ENCODE measurements around the gene EXOC4. TPM values are rescaled to one million over a fixed set of nuclear protein-coding genes. Genes with fewer than 3 reads are reported as not detected.
"Not testable (repeated sequence)": the region's sequence is repeated elsewhere in the genome, so short reads cannot be mapped to it uniquely, and the experiment has no call there.

Gene EXOC4
- total RNA-seq, 1 donor from 2014 or later = 30.8 TPM

DNA sequence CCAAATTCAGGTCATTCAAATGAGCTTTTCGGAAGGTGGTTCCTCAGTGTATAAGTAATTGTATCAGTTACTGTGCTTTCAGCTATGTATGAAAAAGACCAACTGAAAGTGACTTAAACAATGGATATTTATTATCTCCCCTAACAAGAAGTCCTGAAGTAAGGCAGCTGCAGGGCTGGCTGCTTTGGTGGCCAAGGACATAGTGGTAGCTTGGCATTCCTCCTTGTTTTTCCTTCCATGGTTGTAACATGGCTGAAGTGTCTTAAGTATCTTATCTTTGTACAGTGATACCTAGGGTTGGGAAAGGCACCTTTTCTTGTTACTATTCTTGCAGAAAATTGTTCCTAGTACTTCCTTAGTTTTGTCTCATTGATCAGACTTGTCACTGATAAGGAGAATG is 21.4 kb downstream of the EXOC4 start:
- intact Hi-C loops (cut with DNase I) = no loop called here
- DNase-seq (ENCODE audit: low spot score) = no peak

DNA sequence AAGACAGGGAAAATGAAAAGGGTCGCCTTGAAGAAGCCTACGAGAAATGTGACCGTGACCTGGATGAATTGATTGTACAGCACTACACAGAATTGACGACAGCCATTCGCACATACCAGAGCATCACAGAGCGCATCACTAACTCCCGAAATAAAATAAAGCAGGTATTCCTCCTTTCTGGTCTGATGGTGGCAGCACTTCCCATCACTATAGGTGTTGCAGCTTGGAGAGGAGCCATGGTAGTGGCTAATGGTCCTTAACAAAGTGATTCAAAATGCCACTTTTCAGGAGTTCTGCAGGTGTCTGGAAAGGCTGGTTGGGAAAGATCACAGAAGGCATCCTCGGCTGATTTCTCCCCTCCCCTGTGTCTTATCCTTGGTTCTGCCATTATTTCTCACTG is 22.1 kb downstream of the EXOC4 start:
- intact Hi-C loops (cut with DNase I) = no loop called here
- no peak for DNase-seq (ENCODE audit: low spot score)

- intact Hi-C loops (cut with DNase I) = no loop called here
Observed at GRCh38 chr7:133275446-133276095, 22.7 kb downstream of the EXOC4 start.

GRCh38 chr7:133278975-133279374 is 26.1 kb downstream of the EXOC4 start:
- intact Hi-C loops (cut with DNase I); DNase-seq (ENCODE audit: low spot score): not testable (repeated sequence)

More at GRCh38 chr7:133275446-133276095, 22.7 kb downstream of the EXOC4 start:
- DNase-seq (ENCODE audit: low spot score) = no peak

- no peak for DNase-seq (ENCODE audit: low spot score)
- intact Hi-C loops (cut with DNase I) = no loop called here
Observed at GRCh38 chr7:133282094-133282493, 29.2 kb downstream of the EXOC4 start.

DNA sequence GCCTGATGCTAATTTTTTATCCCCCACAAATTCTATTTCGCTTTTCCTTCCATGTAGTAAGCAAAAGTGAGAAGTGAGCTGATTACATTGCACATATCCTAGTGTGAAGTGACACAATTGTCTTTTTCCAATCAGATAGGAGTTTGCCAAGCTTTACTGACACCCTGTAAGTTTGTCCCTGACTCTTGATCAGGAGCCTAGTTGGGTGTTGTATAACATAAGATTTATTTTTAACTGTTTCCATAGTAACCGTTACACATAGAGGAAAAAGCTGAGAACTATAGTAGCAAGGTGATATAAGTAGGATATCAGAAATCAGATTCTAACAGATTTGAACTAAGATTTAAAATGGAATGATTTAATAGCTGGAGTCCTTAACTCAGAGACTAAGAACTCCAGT is 31.2 kb downstream of the EXOC4 start:
- intact Hi-C loops (cut with DNase I) = no loop called here
- no peak for DNase-seq (ENCODE audit: low spot score)

GRCh38 chr7:133288970-133289369 is 36.1 kb downstream of the EXOC4 start:
- no peak for DNase-seq (ENCODE audit: low spot score)
- intact Hi-C loops (cut with DNase I) = no loop called here

GRCh38 chr7:133290041-133290440 is 37.2 kb downstream of the EXOC4 start:
- intact Hi-C loops (cut with DNase I) = no loop called here
- no peak for DNase-seq (ENCODE audit: low spot score)

DNA sequence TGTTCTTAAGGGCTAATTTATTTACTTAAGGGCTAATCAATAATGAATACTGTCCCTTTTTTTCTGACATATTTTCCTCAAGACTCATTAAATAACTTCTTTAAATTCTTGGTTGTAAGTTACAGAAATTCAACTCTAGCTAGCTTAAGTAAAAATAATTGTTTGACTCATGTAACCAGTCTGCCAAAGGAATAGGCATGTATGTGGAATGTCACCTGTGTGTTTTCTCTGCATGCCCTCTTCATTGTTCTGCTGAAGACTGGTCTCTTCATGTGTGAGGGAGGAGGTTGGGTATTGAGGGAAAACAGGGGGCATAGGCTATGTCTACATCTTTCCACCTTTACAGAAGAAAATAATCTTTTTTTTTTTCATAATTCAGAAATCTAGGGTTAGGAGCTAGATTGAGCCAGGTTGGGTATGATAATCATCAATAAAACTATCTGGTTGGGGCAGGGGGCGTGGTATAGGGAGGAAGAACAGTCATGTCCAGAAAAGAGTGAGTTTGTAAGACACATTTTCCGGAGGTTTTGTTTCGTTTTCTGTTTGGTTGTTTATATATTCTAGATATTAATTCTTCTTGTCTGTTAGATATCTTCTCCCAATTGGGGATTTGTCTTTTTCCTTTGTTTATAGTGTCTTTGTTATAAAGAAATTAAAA is 37.9 kb downstream of the EXOC4 start:
- intact Hi-C loops (cut with DNase I) = no loop called here
- DNase-seq (ENCODE audit: low spot score) = no peak

GRCh38 chr7:133292631-133293030 is 39.8 kb downstream of the EXOC4 start:
- intact Hi-C loops (cut with DNase I) = no loop called here
- DNase-seq (ENCODE audit: low spot score) = no peak

GRCh38 chr7:133293384-133294160 is 40.7 kb downstream of the EXOC4 start:
- no peak for DNase-seq (ENCODE audit: low spot score)
- intact Hi-C loops (cut with DNase I) = no loop called here

DNA sequence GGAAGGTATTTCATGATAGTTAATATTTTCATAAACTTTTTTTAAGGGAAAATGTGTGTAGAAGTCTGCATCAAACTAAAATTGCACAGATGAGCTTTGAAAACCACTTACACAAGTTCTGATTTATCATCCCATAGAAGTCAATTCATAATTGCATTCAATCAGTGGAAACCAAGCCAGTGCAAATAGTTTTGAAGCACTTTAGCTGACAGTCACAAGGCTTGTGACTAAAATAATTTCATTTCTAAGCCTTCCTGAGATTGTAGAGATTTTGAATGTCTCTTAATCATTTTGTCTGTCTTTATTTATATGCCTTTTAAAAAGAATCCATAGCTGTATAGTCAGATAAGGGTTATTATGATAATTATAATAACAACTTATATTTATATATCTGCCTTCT is 41.4 kb downstream of the EXOC4 start:
- no peak for DNase-seq (ENCODE audit: low spot score)

GRCh38 chr7:133295484-133295883 is 42.6 kb downstream of the EXOC4 start:
- no peak for DNase-seq (ENCODE audit: low spot score)
- intact Hi-C loops (cut with DNase I) = no loop called here

More for the DNA sequence above, 41.4 kb downstream of the EXOC4 start:
- intact Hi-C loops (cut with DNase I) = no loop called here

GRCh38 chr7:133297093-133297492 is 44.2 kb downstream of the EXOC4 start:
- intact Hi-C loops (cut with DNase I) = no loop called here
- no peak for DNase-seq (ENCODE audit: low spot score)

GRCh38 chr7:133298080-133298479 is 45.2 kb downstream of the EXOC4 start:
- no peak for DNase-seq (ENCODE audit: low spot score)
- intact Hi-C loops (cut with DNase I) = no loop called here

- DNase-seq (ENCODE audit: low spot score) = no peak
- intact Hi-C loops (cut with DNase I) = no loop called here
Observed at GRCh38 chr7:133299676-133300075, 46.8 kb downstream of the EXOC4 start.

DNA sequence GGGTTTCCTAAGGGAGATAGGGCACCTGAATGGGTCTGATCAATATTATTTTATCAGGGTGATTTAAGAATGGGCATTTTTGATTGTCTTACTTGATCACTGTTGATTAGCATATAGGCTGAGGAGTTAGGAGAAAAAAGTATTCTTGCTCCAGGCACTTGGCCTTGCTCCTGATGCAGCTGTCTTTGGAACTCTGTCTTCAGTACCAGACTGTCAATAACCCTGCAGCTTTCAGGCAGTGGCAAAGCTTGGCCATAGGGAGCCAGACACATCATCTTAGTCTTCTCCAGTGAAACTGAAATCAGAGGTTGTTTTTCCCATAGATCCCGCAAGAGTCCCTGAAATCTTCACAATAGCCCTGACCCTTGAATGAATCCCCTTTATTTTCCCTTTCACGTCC is 47.2 kb downstream of the EXOC4 start:
- intact Hi-C loops (cut with DNase I) = no loop called here
- no peak for DNase-seq (ENCODE audit: low spot score)

DNA sequence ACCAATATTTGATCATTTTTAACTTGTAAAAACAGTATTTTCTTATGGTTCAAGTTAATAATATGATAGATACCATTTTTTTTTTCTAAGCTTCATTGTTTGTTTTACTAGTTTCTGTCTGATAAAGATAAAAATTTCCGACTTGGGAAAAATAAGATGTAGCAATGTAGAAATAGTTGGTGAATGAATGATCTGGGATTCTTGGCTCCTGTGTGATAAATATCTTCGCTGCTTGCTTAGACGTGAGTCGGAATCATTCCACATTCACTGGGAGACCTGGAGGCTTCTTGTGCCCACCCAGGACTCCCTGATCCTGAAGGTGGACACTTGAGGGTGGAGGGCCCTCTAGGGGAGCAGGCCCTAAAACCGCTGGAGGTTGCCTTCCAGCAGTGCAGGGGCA is 47.9 kb downstream of the EXOC4 start:
- intact Hi-C loops (cut with DNase I) = no loop called here
- no peak for DNase-seq (ENCODE audit: low spot score)

- no peak for DNase-seq (ENCODE audit: low spot score)
- intact Hi-C loops (cut with DNase I) = no loop called here
Observed at GRCh38 chr7:133301444-133301843, 48.6 kb downstream of the EXOC4 start.

DNA sequence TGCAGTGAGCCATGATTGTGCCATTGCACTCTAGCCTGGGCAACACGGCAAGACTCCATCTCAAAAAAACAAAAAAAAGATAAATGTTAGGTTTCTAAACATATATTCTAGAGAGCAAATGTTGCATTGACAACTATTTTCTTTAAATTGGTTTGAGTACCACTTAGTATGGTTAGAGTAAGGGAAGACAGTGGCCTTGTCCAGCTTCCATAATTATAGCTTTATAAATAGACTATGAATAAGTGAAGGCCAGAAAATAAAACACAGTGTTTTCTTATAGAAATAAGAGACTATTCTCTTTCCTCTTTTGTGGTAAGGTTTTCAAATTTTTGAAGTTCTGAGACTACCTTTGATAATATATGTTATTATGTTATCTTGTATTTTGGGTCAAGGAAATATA is 50.5 kb downstream of the EXOC4 start:
- intact Hi-C loops (cut with DNase I) = no loop called here
- DNase-seq (ENCODE audit: low spot score) = no peak

- intact Hi-C loops (cut with DNase I) = no loop called here
- DNase-seq (ENCODE audit: low spot score) = no peak
Observed at GRCh38 chr7:133303931-133304330, 51.1 kb downstream of the EXOC4 start.
